Neural progenitor cell (in vitro differentiated cells): ENCODE measurements around the gene PIMREG. TPM values are rescaled to one million over a fixed set of nuclear protein-coding genes. Genes with fewer than 3 reads are reported as not detected.

Experiments used
- DNase-seq: peaks from one replicate; pipeline ENCODE4 v3.0.0-alpha.2; 2016; ENCODE audit warnings: low spot score
- H2AFZ ChIP-seq: fragments of 200-600 bp; sonication (generic); replicated peaks from 2 replicates; pipeline ENCODE4 v1.6.1; 2016; ENCODE audit warnings: antibody characterized with exemption
- H3F3A ChIP-seq: fragments of 200-600 bp; sonication (generic); 2 replicates; pipeline ENCODE4 v1.6.1; 2016; ENCODE audit warnings: antibody characterized with exemption, low read depth
- H3K27ac ChIP-seq: fragments of 200-600 bp; sonication (generic); 2 replicates; pipeline ENCODE4 v1.5.1; 2016; ENCODE audit warnings: mild to moderate bottlenecking
- H3K27me3 ChIP-seq: fragments of 200-600 bp; sonication (generic); 2 replicates; pipeline ENCODE4 v1.6.1; 2016; ENCODE audit warnings: mild to moderate bottlenecking, moderate library complexity
- H3K36me3 ChIP-seq: fragments of 200-600 bp; sonication (generic); 2 replicates; pipeline ENCODE4 v1.5.1; 2016
- H3K4me1 ChIP-seq: fragments of 200-600 bp; sonication (generic); 2 replicates; pipeline ENCODE4 v1.6.1; 2016; ENCODE audit warnings: mixed run types
- H3K4me2 ChIP-seq: fragments of 200-600 bp; sonication (generic); 2 replicates; pipeline ENCODE4 v1.6.1; 2016
- H3K4me3 ChIP-seq: fragments of 200-600 bp; sonication (generic); 2 replicates; pipeline ENCODE4 v1.5.1; 2016
- H3K79me2 ChIP-seq: fragments of 200-600 bp; sonication (generic); 2 replicates; pipeline ENCODE4 v1.6.1; 2016; ENCODE audit warnings: low read depth
- H3K9ac ChIP-seq: fragments of 200-600 bp; sonication (generic); 2 replicates; pipeline ENCODE4 v1.6.1; 2016
- H3K9me3 ChIP-seq: fragments of 200-600 bp; sonication (generic); 2 replicates; pipeline ENCODE4 v1.5.1; 2016; ENCODE audit warnings: low read depth
- H4K20me1 ChIP-seq: fragments of 200-600 bp; sonication (generic); 2 replicates; pipeline ENCODE4 v1.6.1; 2016; ENCODE audit warnings: low read depth
- H3K27ac Mint-ChIP-seq: 3 replicates; pipeline ENCODE4 v1.8.0; 2021; ENCODE audit warnings: mixed read lengths
- H3K27me3 Mint-ChIP-seq: 2 replicates; pipeline ENCODE4 v1.8.0; 2022; ENCODE audit warnings: low read depth, mild to moderate bottlenecking, inconsistent platforms, moderate library complexity, mixed read lengths; ENCODE audit not compliant: insufficient read depth
- H3K36me3 Mint-ChIP-seq: 3 replicates; pipeline ENCODE4 v1.8.0; 2021; ENCODE audit warnings: mixed read lengths
- H3K4me1 Mint-ChIP-seq: 3 replicates; pipeline ENCODE4 v1.8.0; 2021; ENCODE audit warnings: mixed read lengths
- H3K4me3 Mint-ChIP-seq: 3 replicates; pipeline ENCODE4 v1.8.0; 2021; ENCODE audit warnings: mild to moderate bottlenecking, moderate library complexity, mixed read lengths
- H3K9me3 Mint-ChIP-seq: 3 replicates; pipeline ENCODE4 v1.8.0; 2020; ENCODE audit warnings: mixed read lengths
- CTCF ChIP-seq: fragments of 200-600 bp; sonication (generic); IDR thresholded peaks from 2 replicates; pipeline ENCODE4 v1.5.1; 2017; ENCODE audit warnings: antibody characterized with exemption, mild to moderate bottlenecking
- EZH2 ChIP-seq: fragments of 200-600 bp; sonication (generic); IDR thresholded peaks from 2 replicates; pipeline ENCODE4 v1.6.1; 2017; ENCODE audit warnings: antibody characterized with exemption, mild to moderate bottlenecking, moderate library complexity
- EZH2phosphoT487 ChIP-seq: fragments of 200-600 bp; sonication (generic); IDR thresholded peaks from 2 replicates; pipeline ENCODE4 v1.6.1; 2017; ENCODE audit warnings: antibody characterized with exemption
- total RNA-seq: library from RNA; depleted of rRNA; stranded (reverse); fragments of >200 nt; gene quantifications from 2 replicates; pipeline ENCODE4 v1.2.3, GENCODE V29; 2015; ENCODE audit warnings: low replicate concordance

PIMREG gene
- total RNA-seq, 1 donor from 2014 or later: 71.3 TPM

- H3K4me3 ChIP-seq: no peak overlapping the region
- H3K36me3 ChIP-seq: no peaks in the 10 kb centered on the region
- peaks cover 24% of the 10 kb centered on the region for H3F3A ChIP-seq
- no peaks in the 10 kb centered on the region for H4K20me1 ChIP-seq
- H3K27me3 ChIP-seq: no peaks in the 10 kb centered on the region
- H3K27me3 Mint-ChIP-seq: peaks cover 7% of the 10 kb centered on the region
- H3K4me1 ChIP-seq: peaks cover 43% of the 10 kb centered on the region
- H3K36me3 Mint-ChIP-seq: no peaks in the 10 kb centered on the region
- no peak for DNase-seq
- H3K4me2 ChIP-seq: no peak overlapping the region
- H3K27ac ChIP-seq: no peak overlapping the region
- TF ChIP-seq CTCF (no peak), EZH2phosphoT487 (no peak), EZH2 (no peak)
- no peaks in the 10 kb centered on the region for H3K9me3 Mint-ChIP-seq
- H3K9ac ChIP-seq: no peak overlapping the region
- no peak overlapping the region for H3K4me3 Mint-ChIP-seq
- H3K27ac Mint-ChIP-seq: no peak overlapping the region
- no peaks in the 10 kb centered on the region for H3K79me2 ChIP-seq
- no peaks in the 10 kb centered on the region for H3K9me3 ChIP-seq
- H3K4me1 Mint-ChIP-seq: peaks cover 44% of the 10 kb centered on the region
- H2AFZ ChIP-seq: no peak overlapping the region
Observed at GRCh38 chr17:6474906-6475305, 30.7 kb downstream of the PIMREG start.

GRCh38 chr17:6475411-6475810 is 31.2 kb downstream of the PIMREG start:
- peak overlapping the region; percentile 4 for H3K27ac Mint-ChIP-seq
- H3K36me3 ChIP-seq: no peaks in the 10 kb centered on the region

DNA sequence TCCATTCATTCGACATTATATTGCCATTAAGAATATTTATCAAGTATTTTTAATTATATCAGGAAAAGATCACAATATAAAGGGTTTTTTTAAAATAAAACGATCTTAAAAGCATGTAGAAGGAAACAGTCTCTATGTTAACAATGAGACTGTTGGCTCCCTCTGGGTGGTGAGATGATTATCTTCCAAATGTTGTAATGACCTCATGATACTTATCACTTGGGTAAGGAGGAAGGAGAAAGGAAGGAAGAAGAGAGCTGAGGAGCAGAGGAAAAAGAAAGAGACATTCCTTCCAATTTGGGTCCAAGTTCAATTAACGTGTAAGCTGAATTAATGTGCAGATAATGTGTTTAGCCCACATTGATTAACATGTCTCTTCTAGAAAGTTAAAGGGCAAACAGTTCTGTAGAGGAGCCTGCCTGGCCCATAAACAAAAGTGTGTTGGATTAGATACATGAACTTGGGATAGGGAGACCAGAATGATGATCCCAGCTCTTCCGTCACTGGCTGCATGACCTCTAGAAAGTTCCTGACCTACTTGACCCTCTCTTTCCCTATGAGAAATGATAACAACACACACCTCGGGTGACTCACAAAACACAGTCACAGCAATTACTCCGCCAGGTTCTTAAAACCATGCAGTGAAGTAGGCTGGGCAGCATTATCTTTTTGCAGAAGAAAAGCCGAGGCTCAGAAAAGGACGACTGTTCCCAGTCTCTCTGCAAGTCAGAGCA is 32.0 kb downstream of the PIMREG start:
- no peaks in the 10 kb centered on the region for H3K36me3 Mint-ChIP-seq
- Histone ChIP-seq H3K4me3 (no peak overlapping the region), H2AFZ (no peak overlapping the region), H3K27ac (no peak overlapping the region), H4K20me1 (no peaks in the 10 kb centered on the region), H3K36me3 (no peaks in the 10 kb centered on the region), H3K79me2 (no peaks in the 10 kb centered on the region), H3F3A (peaks cover 31% of the 10 kb centered on the region), H3K9me3 (no peaks in the 10 kb centered on the region), H3K27me3 (no peaks in the 10 kb centered on the region), H3K9ac (no peak overlapping the region), H3K4me1 (peaks cover 50% of the 10 kb centered on the region), H3K4me2 (no peak overlapping the region)
- H3K4me3 Mint-ChIP-seq: no peak overlapping the region
- peaks cover 6% of the 10 kb centered on the region for H3K27me3 Mint-ChIP-seq
- no peaks in the 10 kb centered on the region for H3K9me3 Mint-ChIP-seq
- TF ChIP-seq EZH2: no peak
- no peak for TF ChIP-seq EZH2phosphoT487
- TF ChIP-seq CTCF: no peak
- H3K4me1 Mint-ChIP-seq: peaks cover 46% of the 10 kb centered on the region
- no peak overlapping the region for H3K27ac Mint-ChIP-seq
- DNase-seq: no peak

More at GRCh38 chr17:6475411-6475810, 31.2 kb downstream of the PIMREG start:
- H3K9ac ChIP-seq: no peak overlapping the region
- no peaks in the 10 kb centered on the region for H3K79me2 ChIP-seq
- Mint-ChIP-seq H3K27me3 (peaks cover 6% of the 10 kb centered on the region), H3K4me3 (no peak overlapping the region), H3K9me3 (no peaks in the 10 kb centered on the region), H3K4me1 (peaks cover 46% of the 10 kb centered on the region), H3K36me3 (no peaks in the 10 kb centered on the region)
- H3K4me3 ChIP-seq: no peak overlapping the region
- H2AFZ ChIP-seq: no peak overlapping the region
- peaks cover 29% of the 10 kb centered on the region for H3F3A ChIP-seq
- no peaks in the 10 kb centered on the region for H4K20me1 ChIP-seq
- H3K4me2 ChIP-seq: no peak overlapping the region
- DNase-seq: no peak
- H3K27me3 ChIP-seq: no peaks in the 10 kb centered on the region
- H3K9me3 ChIP-seq: no peaks in the 10 kb centered on the region
- H3K27ac ChIP-seq: no peak overlapping the region
- TF ChIP-seq EZH2 (no peak), CTCF (no peak), EZH2phosphoT487 (no peak)
- H3K4me1 ChIP-seq: peaks cover 48% of the 10 kb centered on the region
